Suprapubic skin (tissue), 3 donors: ENCODE data around the gene CASR.

Source experiments
- EP300 ChIP-seq: sonication (generic); formaldehyde crosslinking; IDR thresholded peaks from one replicate; pipeline ENCODE4 v1.6.1; 2017; ENCODE audit warnings: antibody characterized with exemption
- POLR2A ChIP-seq, 2 donors: fragments of 450-650 bp; IDR thresholded peaks; one replicate each; pipeline ENCODE4 v1.6.1; 2017; ENCODE audit warnings: antibody characterized with exemption in 2 of 2, mild to moderate bottlenecking in 2 of 2, moderate library complexity in 2 of 2
- TF ChIP-seq, protein P1 (sequence below), 2 donors: fragments of 200-600 bp in 1 of 2; fragments of 450-650 bp in 1 of 2; sonication (generic) in 1 of 2; IDR thresholded peaks; one replicate each; pipeline ENCODE4 v1.5.1; 2016 to 2019; ENCODE audit warnings: antibody characterized with exemption in 2 of 2, mild to moderate bottlenecking in 1 of 2, moderate library complexity in 1 of 2

DNA sequence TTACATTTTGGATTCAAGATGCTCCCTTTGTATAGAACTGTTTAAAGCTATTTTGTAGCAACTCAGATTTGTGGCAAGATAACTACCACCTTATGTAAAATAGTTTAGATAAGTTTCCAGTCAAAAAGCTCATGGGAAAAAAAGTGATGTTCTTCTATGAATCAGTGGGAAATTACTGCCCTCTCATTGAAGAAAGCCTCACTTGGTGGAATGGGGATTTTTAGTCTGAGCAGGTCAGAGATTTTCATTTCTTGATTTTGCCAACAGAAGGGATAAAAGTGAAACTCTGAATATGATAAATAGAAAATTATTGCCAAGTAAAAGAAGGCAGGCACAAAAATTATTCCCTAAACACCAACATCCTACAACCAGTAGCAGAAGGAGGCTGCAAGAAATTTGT lies 115.7 kb downstream of the CASR start:
- TF ChIP-seq EP300 (no peak), POLR2A (IDR thresholded peaks at IDR 0.05) (no peak)
- TF ChIP-seq, protein P1, sequence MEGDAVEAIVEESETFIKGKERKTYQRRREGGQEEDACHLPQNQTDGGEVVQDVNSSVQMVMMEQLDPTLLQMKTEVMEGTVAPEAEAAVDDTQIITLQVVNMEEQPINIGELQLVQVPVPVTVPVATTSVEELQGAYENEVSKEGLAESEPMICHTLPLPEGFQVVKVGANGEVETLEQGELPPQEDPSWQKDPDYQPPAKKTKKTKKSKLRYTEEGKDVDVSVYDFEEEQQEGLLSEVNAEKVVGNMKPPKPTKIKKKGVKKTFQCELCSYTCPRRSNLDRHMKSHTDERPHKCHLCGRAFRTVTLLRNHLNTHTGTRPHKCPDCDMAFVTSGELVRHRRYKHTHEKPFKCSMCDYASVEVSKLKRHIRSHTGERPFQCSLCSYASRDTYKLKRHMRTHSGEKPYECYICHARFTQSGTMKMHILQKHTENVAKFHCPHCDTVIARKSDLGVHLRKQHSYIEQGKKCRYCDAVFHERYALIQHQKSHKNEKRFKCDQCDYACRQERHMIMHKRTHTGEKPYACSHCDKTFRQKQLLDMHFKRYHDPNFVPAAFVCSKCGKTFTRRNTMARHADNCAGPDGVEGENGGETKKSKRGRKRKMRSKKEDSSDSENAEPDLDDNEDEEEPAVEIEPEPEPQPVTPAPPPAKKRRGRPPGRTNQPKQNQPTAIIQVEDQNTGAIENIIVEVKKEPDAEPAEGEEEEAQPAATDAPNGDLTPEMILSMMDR (IDR thresholded peaks at IDR 0.05), result no peak
